ENCODE results near the gene SENP2.
"Not testable (repeated sequence)": the region's sequence is repeated elsewhere in the genome, so short reads cannot be mapped to it uniquely, and the experiment has no call there.

The SENP2 gene

GRCh38 chr3:185585859-185586685 lies at the start of gene SENP2:
Gene SENP2, plus strand, starts transcription at chr3:185586295. Its CDS starts 119 bp downstream, at chr3:185586414.
- DNase-seq: peak; percentile 99

- DNase-seq: peak; percentile 32 to 36
Measured at GRCh38 chr3:185537369-185537970, 48.6 kb upstream of the SENP2 start.

- DNase-seq: no peak
Measured at GRCh38 chr3:185539934-185540333, 46.2 kb upstream of the SENP2 start.

GRCh38 chr3:185540695-185541094 lies 45.4 kb upstream of the SENP2 start:
- DNase-seq: no peak

- DNase-seq: no peak
Measured at GRCh38 chr3:185549122-185549521, 37.0 kb upstream of the SENP2 start.

- DNase-seq: no peak
Measured at GRCh38 chr3:185549651-185550111, 36.4 kb upstream of the SENP2 start.

GRCh38 chr3:185552358-185552877 lies 33.7 kb upstream of the SENP2 start, which contains the start of gene LIPH:
Gene LIPH, minus strand, starts transcription at chr3:185552588. Its CDS starts 117 bp downstream, at chr3:185552471.
- DNase-seq: peak; percentile 19 to 30

GRCh38 chr3:185555101-185555501 lies 31.0 kb upstream of the SENP2 start:
- no peak for DNase-seq

- no peak for DNase-seq
Measured at GRCh38 chr3:185555860-185556347, 30.2 kb upstream of the SENP2 start.

GRCh38 chr3:185556640-185557039 lies 29.5 kb upstream of the SENP2 start:
- not testable (repeated sequence) for DNase-seq

GRCh38 chr3:185558395-185558794 lies 27.7 kb upstream of the SENP2 start:
- DNase-seq: no peak

- DNase-seq: no peak
Measured at GRCh38 chr3:185559706-185560090, 26.4 kb upstream of the SENP2 start.

GRCh38 chr3:185560676-185561075 lies 25.4 kb upstream of the SENP2 start:
- no peak for DNase-seq

- DNase-seq: peak in 1 of 2 donors; percentile 19
Measured at GRCh38 chr3:185561374-185561943, 24.6 kb upstream of the SENP2 start.

GRCh38 chr3:185561958-185562357 lies 24.1 kb upstream of the SENP2 start:
- DNase-seq: no peak

GRCh38 chr3:185572183-185572582 lies 13.9 kb upstream of the SENP2 start:
- no peak for DNase-seq

GRCh38 chr3:185575108-185575869 lies 10.8 kb upstream of the SENP2 start:
- DNase-seq: peak; percentile 14 to 34

GRCh38 chr3:185582236-185582635 lies 3.9 kb upstream of the SENP2 start:
- no peak for DNase-seq

- DNase-seq: no peak
Measured at GRCh38 chr3:185582871-185583270, 3.2 kb upstream of the SENP2 start.

GRCh38 chr3:185583925-185584324 lies 2.2 kb upstream of the SENP2 start:
- no peak for DNase-seq

- no peak for DNase-seq
Measured at GRCh38 chr3:185584686-185585085, 1.4 kb upstream of the SENP2 start.

- peak; percentile 13 to 25 for DNase-seq
Measured at GRCh38 chr3:185585518-185585858, 607 bp upstream of the SENP2 start.

GRCh38 chr3:185586686-185587039 lies 568 bp downstream of the SENP2 start:
- DNase-seq: no peak

All from stimulated activated CD4-positive, alpha-beta T cell treated with anti-CD3 and anti-CD28 coated beads, Interleukin-2, amount 100 ng/mL, for 24 hours (primary cell).